GM10266 (cell line): ENCODE results near the gene POLG2.
A peak's percentile ranks its signal among the peaks of the same experiment; 100 is the strongest.

Experiments used
- DNase-seq: peaks from one replicate; pipeline ENCODE4 v3.0.0; 2012; ENCODE audit errors: extremely low spot score
- TF ChIP-seq, protein P1 (sequence below): IDR thresholded peaks from 2 replicates; pipeline ENCODE4 v1.5.1; 2012; ENCODE audit warnings: mild to moderate bottlenecking, low read depth; ENCODE audit not compliant: control insufficient read depth, insufficient read depth; ENCODE audit errors: missing control alignments

The POLG2 gene

DNA sequence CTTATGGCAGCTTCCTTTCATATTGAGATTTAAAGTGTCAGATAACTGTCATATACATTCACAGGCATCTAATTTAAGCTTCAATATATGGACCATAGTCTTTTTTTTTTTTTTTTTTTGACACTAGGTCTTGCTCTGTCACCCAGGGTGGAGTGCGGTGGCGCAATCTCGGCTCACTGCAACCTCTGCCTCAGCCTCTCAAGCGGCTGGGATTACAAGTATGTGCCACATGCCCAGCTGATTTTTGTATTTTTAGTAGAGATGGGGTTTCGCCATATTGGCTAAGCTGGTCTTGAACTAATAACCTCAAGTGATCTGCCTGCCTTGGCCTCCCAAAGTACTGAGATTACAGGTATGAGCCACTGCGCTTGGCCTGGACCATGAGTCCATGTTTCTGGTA lies 23.5 kb upstream of the POLG2 start:
- TF ChIP-seq, protein P1, sequence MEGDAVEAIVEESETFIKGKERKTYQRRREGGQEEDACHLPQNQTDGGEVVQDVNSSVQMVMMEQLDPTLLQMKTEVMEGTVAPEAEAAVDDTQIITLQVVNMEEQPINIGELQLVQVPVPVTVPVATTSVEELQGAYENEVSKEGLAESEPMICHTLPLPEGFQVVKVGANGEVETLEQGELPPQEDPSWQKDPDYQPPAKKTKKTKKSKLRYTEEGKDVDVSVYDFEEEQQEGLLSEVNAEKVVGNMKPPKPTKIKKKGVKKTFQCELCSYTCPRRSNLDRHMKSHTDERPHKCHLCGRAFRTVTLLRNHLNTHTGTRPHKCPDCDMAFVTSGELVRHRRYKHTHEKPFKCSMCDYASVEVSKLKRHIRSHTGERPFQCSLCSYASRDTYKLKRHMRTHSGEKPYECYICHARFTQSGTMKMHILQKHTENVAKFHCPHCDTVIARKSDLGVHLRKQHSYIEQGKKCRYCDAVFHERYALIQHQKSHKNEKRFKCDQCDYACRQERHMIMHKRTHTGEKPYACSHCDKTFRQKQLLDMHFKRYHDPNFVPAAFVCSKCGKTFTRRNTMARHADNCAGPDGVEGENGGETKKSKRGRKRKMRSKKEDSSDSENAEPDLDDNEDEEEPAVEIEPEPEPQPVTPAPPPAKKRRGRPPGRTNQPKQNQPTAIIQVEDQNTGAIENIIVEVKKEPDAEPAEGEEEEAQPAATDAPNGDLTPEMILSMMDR = no peak
- DNase-seq = no peak

GRCh38 chr17:64519601-64520000 lies 22.7 kb upstream of the POLG2 start:
- no peak for DNase-seq
- TF ChIP-seq, protein P1 = no peak

GRCh38 chr17:64515829-64516228 lies 19.0 kb upstream of the POLG2 start:
- TF ChIP-seq, protein P1 = no peak
- no peak for DNase-seq

DNA sequence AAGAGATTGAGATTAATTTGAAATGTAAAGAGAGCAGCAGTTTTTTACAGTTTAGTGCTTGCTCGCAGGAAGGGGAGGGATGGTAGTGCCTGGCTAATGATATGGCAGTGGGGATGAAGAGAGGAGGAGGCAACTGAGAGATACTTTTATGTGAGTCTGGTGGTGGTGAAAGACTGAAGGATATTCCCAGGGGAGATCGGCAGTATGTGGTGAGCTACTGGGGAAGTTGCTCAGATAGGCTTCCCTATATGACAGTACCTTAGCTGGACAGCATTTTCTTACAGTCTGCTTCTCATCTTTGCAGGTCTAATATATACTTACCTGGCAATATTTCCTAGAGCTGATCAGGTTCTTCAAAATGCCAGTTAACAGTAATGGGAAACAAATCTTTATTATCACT lies 18.6 kb upstream of the POLG2 start:
- no peak for DNase-seq
- TF ChIP-seq, protein P1 = no peak

DNA sequence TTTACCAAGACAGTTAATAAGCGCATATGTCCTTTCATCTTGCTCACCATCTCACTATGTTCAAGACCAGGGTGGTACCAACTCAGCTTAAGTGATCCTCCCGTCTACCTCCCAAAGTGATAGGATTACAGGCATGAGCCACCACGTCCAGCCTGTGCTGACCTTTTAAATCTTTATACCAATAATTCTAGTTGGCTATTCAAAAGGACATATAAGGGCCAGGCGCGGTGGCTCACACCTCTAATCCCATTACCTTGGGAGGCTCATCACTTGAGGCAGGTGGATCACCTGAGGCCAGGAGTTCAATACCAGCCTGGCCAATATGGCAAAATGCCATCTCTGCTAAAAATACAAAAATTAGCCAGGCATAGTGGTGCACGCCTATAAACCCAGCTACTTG lies 12.3 kb upstream of the POLG2 start:
- TF ChIP-seq, protein P1 = no peak
- DNase-seq = no peak

DNA sequence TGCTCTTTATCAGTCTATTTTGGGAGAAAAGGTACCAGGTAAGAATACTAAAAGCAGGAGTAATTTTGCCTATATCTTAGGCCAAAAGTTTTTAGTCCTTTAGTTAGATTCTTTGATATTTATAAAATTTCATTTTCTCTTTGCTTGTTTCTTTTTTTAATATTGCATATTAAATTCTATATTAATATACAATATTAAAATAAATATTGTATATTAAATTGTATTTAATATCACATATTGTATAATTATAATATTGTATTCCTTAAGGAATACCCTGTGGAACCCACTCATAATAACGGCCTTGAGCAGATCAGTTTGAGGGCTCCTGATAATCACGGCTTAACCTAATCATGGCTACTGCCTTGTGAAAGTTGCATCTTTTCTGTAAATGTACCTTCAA lies 11.8 kb upstream of the POLG2 start:
- no peak for DNase-seq
- TF ChIP-seq, protein P1 = no peak

DNA sequence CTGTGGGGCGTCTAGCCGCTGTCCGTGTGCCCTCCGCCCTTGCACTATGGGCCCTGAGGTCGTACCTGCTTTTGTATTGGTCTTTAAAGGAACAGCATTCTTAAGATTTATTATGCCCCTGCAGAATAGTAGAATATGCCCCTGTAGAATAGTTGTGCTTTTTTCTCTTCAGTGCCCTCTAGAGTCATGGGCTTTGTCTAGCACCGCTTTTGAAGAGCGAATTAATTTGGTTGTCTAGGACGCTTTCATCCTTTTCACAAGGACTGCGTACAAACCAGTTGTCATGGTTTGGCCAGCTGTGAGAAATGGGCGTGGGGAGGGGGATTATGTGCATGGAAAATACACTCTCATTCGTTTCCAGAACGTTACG lies 10.5 kb upstream of the POLG2 start:
- DNase-seq = peak; percentile 57
- TF ChIP-seq, protein P1 = peak; percentile 62
